Middle frontal gyrus (tissue), 1 donor: Measurements from ENCODE around the gene CRYBG3.

Experiments used
- DNase-seq: peaks from one replicate; pipeline ENCODE4 v3.0.0-alpha.2; 2015; ENCODE audit warnings: low spot score; ENCODE audit errors: extremely low spot score

Gene CRYBG3

GRCh38 chr3:97971679-97972567 is 150.1 kb downstream of the CRYBG3 start, which contains the start of gene RIOX2:
Gene RIOX2, minus strand, starts transcription at chr3:97972431. Its CDS starts 4,838 bp downstream, at chr3:97967593.
- DNase-seq = peak; percentile 44

- no peak for DNase-seq
Observed at GRCh38 chr3:97972976-97973375, 151.2 kb downstream of the CRYBG3 start.

- no peak for DNase-seq
Observed at GRCh38 chr3:97974996-97975395, 153.2 kb downstream of the CRYBG3 start.

GRCh38 chr3:97975466-97975865 is 153.7 kb downstream of the CRYBG3 start:
- DNase-seq = no peak

GRCh38 chr3:97979610-97980009 is 157.8 kb downstream of the CRYBG3 start:
- no peak for DNase-seq

- no peak for DNase-seq
Observed at GRCh38 chr3:97981886-97982285, 160.1 kb downstream of the CRYBG3 start.

GRCh38 chr3:97983933-97984491 is 162.2 kb downstream of the CRYBG3 start:
- DNase-seq = no peak

- DNase-seq = no peak
Observed at GRCh38 chr3:97987306-97987705, 165.5 kb downstream of the CRYBG3 start.

GRCh38 chr3:97988784-97989568 is 167.2 kb downstream of the CRYBG3 start:
- DNase-seq = no peak

- no peak for DNase-seq
Observed at GRCh38 chr3:97990624-97991292, 168.9 kb downstream of the CRYBG3 start.

- DNase-seq = no peak
Observed at GRCh38 chr3:97991293-97991682, 169.5 kb downstream of the CRYBG3 start.

GRCh38 chr3:97992547-97993173 is 170.8 kb downstream of the CRYBG3 start:
- DNase-seq = no peak

- no peak for DNase-seq
Observed at GRCh38 chr3:97993526-97993925, 171.7 kb downstream of the CRYBG3 start.

- no peak for DNase-seq
Observed at GRCh38 chr3:97994328-97994945, 172.6 kb downstream of the CRYBG3 start.
